BJ (cell line): ENCODE data around the gene CDH6. TPM values are rescaled to one million over a fixed set of nuclear protein-coding genes. Genes with fewer than 3 reads are reported as not detected.

Experiments used
- CTCF ChIA-PET: fragments of 350-600 bp; formaldehyde crosslinking; extraction: SDS; loops from one replicate; lab custom pipeline; 2021; ENCODE audit warnings: antibody characterized with exemption, inconsistent platforms; lab: Yijun Ruan, JAX
- POLR2A ChIA-PET: fragments of 300-600 bp; sonication (Branson Sonifier 250); formaldehyde crosslinking; extraction: SDS; loops from one replicate; lab custom pipeline; 2021; ENCODE audit warnings: antibody characterized with exemption; lab: Charles Lee
- DNase-seq: peaks from one replicate; pipeline ENCODE4 v3.0.0-alpha.2; 2011; ENCODE audit warnings: low read depth
- H3K27me3 ChIP-seq: 2 replicates; pipeline ENCODE4 v1.6.0; 2011; ENCODE audit warnings: low read length; ENCODE audit not compliant: control insufficient read depth, insufficient read depth
- H3K36me3 ChIP-seq: 2 replicates; pipeline ENCODE4 v1.5.1; 2011; ENCODE audit warnings: low read length; ENCODE audit not compliant: control insufficient read depth, insufficient read depth
- H3K4me3 ChIP-seq: 2 replicates; pipeline ENCODE4 v1.5.1; 2011; ENCODE audit warnings: low read depth, mild to moderate bottlenecking, control low read depth, low read length
- polyA plus RNA-seq: library from polyadenylated mRNA; depleted of rRNA; stranded (reverse); fragments of >200 nt; gene quantifications from 2 replicates; pipeline ENCODE4 v1.2.3, GENCODE V29; 2011
- TF ChIP-seq, protein P1 (sequence below): IDR thresholded peaks from 2 replicates; pipeline ENCODE4 v1.5.1; 2011; ENCODE audit warnings: low read depth, mild to moderate bottlenecking, control low read depth, inconsistent platforms, low read length, moderate library complexity; ENCODE audit not compliant: insufficient read depth

Gene CDH6
- polyA plus RNA-seq, 1 experiment: 2.9 TPM

DNA sequence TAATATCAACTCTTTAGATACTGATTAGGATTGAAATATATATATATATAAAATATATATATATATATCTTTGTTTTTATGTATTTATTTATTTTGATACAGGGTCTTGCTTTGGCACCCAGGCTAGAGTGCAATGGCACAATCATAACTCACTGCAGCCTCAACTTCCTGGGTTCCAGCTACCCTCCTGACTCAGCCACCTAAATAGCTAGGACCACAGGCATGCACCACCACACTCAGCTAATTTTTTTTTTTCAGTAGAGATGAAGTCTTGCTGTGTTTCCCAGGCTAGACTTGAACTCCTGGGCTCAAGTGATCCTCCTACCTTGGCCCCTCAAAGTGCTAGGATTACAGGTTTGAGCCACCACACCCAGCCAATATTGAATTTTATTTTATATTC, 20.6 kb upstream of the CDH6 start:
- no peak for DNase-seq
- TF ChIP-seq, protein P1, sequence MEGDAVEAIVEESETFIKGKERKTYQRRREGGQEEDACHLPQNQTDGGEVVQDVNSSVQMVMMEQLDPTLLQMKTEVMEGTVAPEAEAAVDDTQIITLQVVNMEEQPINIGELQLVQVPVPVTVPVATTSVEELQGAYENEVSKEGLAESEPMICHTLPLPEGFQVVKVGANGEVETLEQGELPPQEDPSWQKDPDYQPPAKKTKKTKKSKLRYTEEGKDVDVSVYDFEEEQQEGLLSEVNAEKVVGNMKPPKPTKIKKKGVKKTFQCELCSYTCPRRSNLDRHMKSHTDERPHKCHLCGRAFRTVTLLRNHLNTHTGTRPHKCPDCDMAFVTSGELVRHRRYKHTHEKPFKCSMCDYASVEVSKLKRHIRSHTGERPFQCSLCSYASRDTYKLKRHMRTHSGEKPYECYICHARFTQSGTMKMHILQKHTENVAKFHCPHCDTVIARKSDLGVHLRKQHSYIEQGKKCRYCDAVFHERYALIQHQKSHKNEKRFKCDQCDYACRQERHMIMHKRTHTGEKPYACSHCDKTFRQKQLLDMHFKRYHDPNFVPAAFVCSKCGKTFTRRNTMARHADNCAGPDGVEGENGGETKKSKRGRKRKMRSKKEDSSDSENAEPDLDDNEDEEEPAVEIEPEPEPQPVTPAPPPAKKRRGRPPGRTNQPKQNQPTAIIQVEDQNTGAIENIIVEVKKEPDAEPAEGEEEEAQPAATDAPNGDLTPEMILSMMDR: no peak
- ChIA-PET POLR2A (no interaction called here), CTCF (interaction anchor here (0.6 to 0.9 kb wide), 2 partner anchors 14 to 29 kb away, joined by 4 read pairs; no protein-coding TSS in a partner anchor)
- H3K36me3 ChIP-seq: no peaks in the 10 kb centered on the region
- no peak overlapping the region for H3K4me3 ChIP-seq
- H3K27me3 ChIP-seq: no peaks in the 10 kb centered on the region

GRCh38 chr5:31173614-31174013, 19.9 kb upstream of the CDH6 start:
- TF ChIP-seq, protein P1: no peak
- CTCF ChIA-PET: interaction anchor here (0.9 kb wide), 1 partner anchor 13 kb away, joined by 4 read pairs; no protein-coding TSS in a partner anchor
- Histone ChIP-seq H3K27me3 (no peaks in the 10 kb centered on the region), H3K4me3 (no peak overlapping the region), H3K36me3 (no peaks in the 10 kb centered on the region)
- POLR2A ChIA-PET: no interaction called here
- DNase-seq: no peak

DNA sequence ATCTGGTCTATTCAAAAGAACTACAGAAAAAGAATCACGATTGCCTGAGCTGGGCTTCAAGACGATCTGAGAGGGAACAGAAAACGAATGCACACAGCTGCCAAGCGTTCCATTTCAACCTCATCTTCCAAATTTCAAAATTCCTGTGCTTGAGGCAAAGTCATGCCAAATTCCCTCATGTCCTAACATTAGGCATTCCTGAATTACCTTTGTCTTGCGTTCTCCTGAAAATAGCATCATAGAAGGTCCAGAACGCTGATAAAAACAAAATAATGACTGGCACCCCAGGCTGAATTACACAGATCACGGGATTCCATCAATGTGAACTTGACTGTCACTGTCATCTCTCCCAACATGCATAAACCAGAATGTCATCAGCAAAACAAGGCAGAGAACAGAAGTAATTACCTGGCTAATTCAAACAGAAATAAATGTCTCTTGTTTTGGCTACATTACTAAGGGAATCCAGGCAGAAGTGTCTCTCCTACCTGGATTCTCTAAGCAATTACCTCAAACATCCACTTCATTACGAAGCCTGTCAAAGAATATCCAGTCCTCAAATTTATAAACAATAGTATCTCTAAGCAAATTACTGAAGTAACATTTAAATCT, 12.0 kb upstream of the CDH6 start:
- TF ChIP-seq, protein P1: no peak
- no peak for DNase-seq
- Histone ChIP-seq H3K27me3 (no peaks in the 10 kb centered on the region), H3K4me3 (no peak overlapping the region), H3K36me3 (no peaks in the 10 kb centered on the region)
- POLR2A ChIA-PET: no interaction called here
- CTCF ChIA-PET: no interaction called here

GRCh38 chr5:31182136-31182535, 11.3 kb upstream of the CDH6 start:
- ChIA-PET POLR2A (no interaction called here), CTCF (no interaction called here)
- H3K27me3 ChIP-seq: no peaks in the 10 kb centered on the region
- H3K4me3 ChIP-seq: no peak overlapping the region
- TF ChIP-seq, protein P1: no peak
- DNase-seq: no peak
- H3K36me3 ChIP-seq: no peaks in the 10 kb centered on the region

DNA sequence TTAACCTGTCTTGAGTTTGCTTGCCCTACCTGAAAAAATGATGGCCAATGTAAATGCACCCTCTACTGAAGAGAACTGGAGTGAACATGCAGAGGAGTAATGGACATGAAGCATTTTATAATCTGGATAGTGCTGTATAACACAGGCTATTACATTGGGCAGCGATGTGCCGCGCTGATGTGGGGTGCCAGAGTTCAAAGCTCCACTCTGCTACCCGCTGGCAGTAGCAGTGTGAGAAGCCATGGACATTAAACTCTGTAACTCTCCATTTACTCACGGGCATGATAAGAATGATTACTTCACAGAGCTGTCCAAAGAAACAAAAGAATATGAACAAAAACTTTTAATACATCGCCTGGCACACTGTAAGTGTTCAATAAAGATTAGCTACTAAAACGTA, 7.5 kb upstream of the CDH6 start:
- ChIA-PET POLR2A (no interaction called here), CTCF (interaction anchor here (0.6 to 2.6 kb wide), 19 partner anchors 9 to 301 kb away, joined by 3 to 10 read pairs (median 3); no protein-coding TSS in a partner anchor)
- DNase-seq: no peak
- H3K4me3 ChIP-seq: no peak overlapping the region
- TF ChIP-seq, protein P1: no peak
- H3K27me3 ChIP-seq: no peaks in the 10 kb centered on the region
- no peaks in the 10 kb centered on the region for H3K36me3 ChIP-seq
